HepG2 (cell line): ENCODE measurements around the gene ABHD13. TPM values are rescaled to one million over a fixed set of nuclear protein-coding genes. Genes with fewer than 3 reads are reported as not detected.

ENCODE experiments used
- AHDC1 ChIP-seq: sonication (generic); formaldehyde crosslinking; IDR thresholded peaks from 2 replicates; pipeline ENCODE4 v1.5.1; 2020; ENCODE audit warnings: mild to moderate bottlenecking, missing genetic modification reagents, borderline replicate concordance
- E2F1 ChIP-seq: sonication (generic); formaldehyde crosslinking; IDR thresholded peaks from 2 replicates; pipeline ENCODE4 v1.5.0; 2020; ENCODE audit warnings: missing genetic modification reagents
- GFI1 ChIP-seq: sonication (generic); formaldehyde crosslinking; IDR thresholded peaks from 2 replicates; pipeline ENCODE4 v1.5.0; 2020; ENCODE audit warnings: missing genetic modification reagents, mild to moderate bottlenecking, borderline replicate concordance
- KMT2A ChIP-seq: sonication (generic); formaldehyde crosslinking; IDR thresholded peaks from 2 replicates; pipeline ENCODE4 v1.4.0; 2020; ENCODE audit warnings: missing genetic modification reagents
- NR2F6 ChIP-seq, 2 experiments: IDR thresholded peaks; 2 replicates each; pipeline ENCODE4 v1.6.1; 2016; ENCODE audit warnings: antibody characterized with exemption in 1 of 2, mild to moderate bottlenecking in 1 of 2
- POLR2G ChIP-seq: fragments of 200-400 bp; formaldehyde crosslinking; IDR thresholded peaks from 2 replicates; pipeline ENCODE4 v1.6.1; 2018; ENCODE audit warnings: mild to moderate bottlenecking, low read depth, low read length, moderate library complexity
- PRMT3 ChIP-seq: sonication (generic); formaldehyde crosslinking; IDR thresholded peaks from 2 replicates; pipeline ENCODE4 v1.8.1; 2022; ENCODE audit warnings: low read depth, mild to moderate bottlenecking, moderate library complexity, missing genetic modification reagents, borderline replicate concordance
- RBM22 ChIP-seq: fragments of 200-400 bp; formaldehyde crosslinking; optimal IDR thresholded peaks from 2 replicates; pipeline ENCODE3; 2017; ENCODE audit warnings: mild to moderate bottlenecking, low read length, moderate library complexity
- ZMAT3 ChIP-seq: sonication (generic); formaldehyde crosslinking; conservative IDR thresholded peaks from 2 replicates; pipeline ENCODE4 v1.7.0; 2021; ENCODE audit warnings: missing genetic modification reagents
- ZNF180 ChIP-seq: sonication (generic); formaldehyde crosslinking; IDR thresholded peaks from 2 replicates; pipeline ENCODE4 v1.4.0; 2020; ENCODE audit warnings: low read depth, missing genetic modification reagents, borderline replicate concordance
- ZNF441 ChIP-seq: sonication (generic); formaldehyde crosslinking; IDR thresholded peaks from 2 replicates; pipeline ENCODE4 v1.7.0; 2021; ENCODE audit warnings: missing genetic modification reagents, borderline replicate concordance
- ZNF607 ChIP-seq: sonication (generic); formaldehyde crosslinking; IDR thresholded peaks from 2 replicates; pipeline ENCODE4 v1.5.1; 2020; ENCODE audit warnings: missing genetic modification reagents, mild to moderate bottlenecking, borderline replicate concordance
- ZNF879 ChIP-seq: sonication (generic); formaldehyde crosslinking; IDR thresholded peaks from 2 replicates; pipeline ENCODE4 v1.8.1; 2023; ENCODE audit warnings: missing genetic modification reagents
- ZSCAN12 ChIP-seq: sonication (generic); formaldehyde crosslinking; IDR thresholded peaks from 2 replicates; pipeline ENCODE4 v1.9.0; 2021; ENCODE audit warnings: mild to moderate bottlenecking, missing genetic modification reagents
- polyA plus RNA-seq, 8 experiments: library from polyadenylated mRNA; depleted of rRNA in 3 of 8; stranded (reverse) in 7 of 8; unstranded in 1 of 8; fragments of >200 nt; fragmentation: Illumina TruSeq in 4 of 8; extraction: Trizol in 4 of 8; gene quantifications; 2 replicates each; pipeline versions ENCODE4 v1.2.1 to v1.2.3, GENCODE V29; 2011 to 2016; ENCODE audit warnings: low read depth in 4 of 8, missing spikeins in 1 of 8, mixed read lengths in 1 of 8; ENCODE audit not compliant: insufficient read depth in 1 of 8
- total RNA-seq, 5 experiments: library from RNA; depleted of rRNA; stranded (reverse); fragments of >200 nt; fragmentation: Illumina TruSeq; extraction: Trizol; gene quantifications; 2 replicates each; pipeline ENCODE4 v1.2.3, GENCODE V29; 2016; ENCODE audit warnings: low read depth in 1 of 5
- TF ChIP-seq, protein P1 (sequence below): sonication (generic); IDR thresholded peaks from 2 replicates; pipeline ENCODE4 v1.6.1; 2016; ENCODE audit warnings: low read depth, borderline replicate concordance
- TF ChIP-seq, protein P2 (sequence below): sonication (generic); formaldehyde crosslinking; IDR thresholded peaks from 2 replicates; pipeline ENCODE4 v1.4.0; 2020; ENCODE audit warnings: mild to moderate bottlenecking, low read depth, missing genetic modification reagents
- TF ChIP-seq, protein P3 (sequence below): sonication (generic); formaldehyde crosslinking; IDR thresholded peaks from 2 replicates; pipeline ENCODE4 v1.8.1; 2023; ENCODE audit warnings: mild to moderate bottlenecking, missing genetic modification reagents

Gene ABHD13
- total and polyA plus RNA-seq, 2 of the 13 experiments (the other 11 are each of a cell fraction or from before 2014, with no cell fraction given), result 4.3 to 6.2 TPM

DNA sequence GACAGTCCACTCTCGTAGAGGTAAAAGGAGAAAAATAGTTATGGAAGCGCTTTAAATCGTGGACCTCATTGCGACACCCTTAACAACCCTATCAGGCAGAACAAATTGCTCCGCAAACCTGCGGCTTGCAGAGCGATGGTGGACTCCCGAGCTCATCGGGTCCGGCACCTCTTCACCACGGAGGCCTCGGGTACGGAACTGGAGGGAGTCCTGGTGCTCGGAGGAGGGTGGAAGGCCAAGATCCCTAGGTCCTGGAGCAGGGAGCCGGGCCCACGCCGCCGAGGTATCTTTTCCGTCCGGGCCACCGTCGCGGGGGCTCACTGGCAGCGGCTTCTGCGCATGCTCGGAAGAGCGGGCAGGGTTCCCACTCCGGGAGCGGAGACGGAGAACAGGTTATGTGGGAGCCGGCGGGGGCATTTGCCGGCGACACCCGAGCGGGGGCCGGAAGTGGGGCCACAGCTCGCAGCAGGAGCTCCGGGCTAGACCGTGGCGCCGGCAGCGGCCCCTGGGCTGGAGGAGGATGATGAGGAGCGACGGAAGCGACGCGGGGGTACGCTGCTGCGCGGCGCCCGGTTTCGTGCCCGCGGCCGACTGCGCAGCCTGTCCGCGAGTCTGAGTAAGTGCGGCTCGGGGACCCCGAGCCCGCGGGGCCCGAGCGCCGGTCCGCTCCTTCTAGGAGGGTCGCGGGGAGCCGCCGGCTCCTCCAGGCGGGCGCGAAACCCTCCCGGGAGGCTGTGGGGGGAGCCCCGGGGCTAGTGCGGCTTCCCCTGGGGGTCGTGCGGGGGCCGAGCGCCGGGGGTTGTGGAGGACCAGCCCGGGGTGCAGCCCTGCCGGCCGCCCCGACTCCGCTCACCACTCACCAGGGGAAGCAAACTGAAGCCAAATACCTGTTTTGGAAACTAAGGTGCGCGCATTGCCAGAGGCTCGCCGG, at the start of gene ABHD13 (continued):
- TF ChIP-seq ZSCAN12 (CRISPR knock-in tag), result no peak
- 0 out of 2 replicates have a peak, but pooled peaks have one; percentile 3 for TF ChIP-seq E2F1 (CRISPR knock-in tag)
- TF ChIP-seq PRMT3 (CRISPR knock-in tag), result no peak
- TF ChIP-seq, protein P1, sequence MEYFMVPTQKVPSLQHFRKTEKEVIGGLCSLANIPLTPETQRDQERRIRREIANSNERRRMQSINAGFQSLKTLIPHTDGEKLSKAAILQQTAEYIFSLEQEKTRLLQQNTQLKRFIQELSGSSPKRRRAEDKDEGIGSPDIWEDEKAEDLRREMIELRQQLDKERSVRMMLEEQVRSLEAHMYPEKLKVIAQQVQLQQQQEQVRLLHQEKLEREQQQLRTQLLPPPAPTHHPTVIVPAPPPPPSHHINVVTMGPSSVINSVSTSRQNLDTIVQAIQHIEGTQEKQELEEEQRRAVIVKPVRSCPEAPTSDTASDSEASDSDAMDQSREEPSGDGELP, result no peak
- peak; percentile 57; the same call in 1 of the 2 replicates for TF ChIP-seq ZNF879
- TF ChIP-seq KMT2A, result peak; percentile 96
- no peak for TF ChIP-seq NR2F6 (IDR thresholded peaks at IDR 0.05)
- no peak for TF ChIP-seq NR2F6 (CRISPR knock-in tag; IDR thresholded peaks at IDR 0.05)
- TF ChIP-seq ZNF180, result no peak
- TF ChIP-seq, protein P2, sequence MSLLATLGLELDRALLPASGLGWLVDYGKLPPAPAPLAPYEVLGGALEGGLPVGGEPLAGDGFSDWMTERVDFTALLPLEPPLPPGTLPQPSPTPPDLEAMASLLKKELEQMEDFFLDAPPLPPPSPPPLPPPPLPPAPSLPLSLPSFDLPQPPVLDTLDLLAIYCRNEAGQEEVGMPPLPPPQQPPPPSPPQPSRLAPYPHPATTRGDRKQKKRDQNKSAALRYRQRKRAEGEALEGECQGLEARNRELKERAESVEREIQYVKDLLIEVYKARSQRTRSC, result no peak
- TF ChIP-seq ZMAT3 (CRISPR knock-in tag), result peak; percentile 65; the same call in 1 of the 2 replicates
- no peak for TF ChIP-seq RBM22
- TF ChIP-seq ZNF607 (CRISPR knock-in tag), result peak; percentile 41; the same call in 1 of the 2 replicates
- no peak for TF ChIP-seq GFI1 (CRISPR knock-in tag)
- TF ChIP-seq, protein P3, sequence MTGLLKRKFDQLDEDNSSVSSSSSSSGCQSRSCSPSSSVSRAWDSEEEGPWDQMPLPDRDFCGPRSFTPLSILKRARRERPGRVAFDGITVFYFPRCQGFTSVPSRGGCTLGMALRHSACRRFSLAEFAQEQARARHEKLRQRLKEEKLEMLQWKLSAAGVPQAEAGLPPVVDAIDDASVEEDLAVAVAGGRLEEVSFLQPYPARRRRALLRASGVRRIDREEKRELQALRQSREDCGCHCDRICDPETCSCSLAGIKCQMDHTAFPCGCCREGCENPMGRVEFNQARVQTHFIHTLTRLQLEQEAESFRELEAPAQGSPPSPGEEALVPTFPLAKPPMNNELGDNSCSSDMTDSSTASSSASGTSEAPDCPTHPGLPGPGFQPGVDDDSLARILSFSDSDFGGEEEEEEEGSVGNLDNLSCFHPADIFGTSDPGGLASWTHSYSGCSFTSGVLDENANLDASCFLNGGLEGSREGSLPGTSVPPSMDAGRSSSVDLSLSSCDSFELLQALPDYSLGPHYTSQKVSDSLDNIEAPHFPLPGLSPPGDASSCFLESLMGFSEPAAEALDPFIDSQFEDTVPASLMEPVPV (CRISPR knock-in tag), result peak; percentile 60
- TF ChIP-seq ZNF441 (CRISPR knock-in tag), result no peak
- peak; percentile 90 for TF ChIP-seq POLR2G
- TF ChIP-seq AHDC1 (CRISPR knock-in tag), result 0 out of 2 replicates have a peak, but pooled peaks have one; percentile 37
